ENCODE data around the gene CCDC60.

CCDC60 gene

GRCh38 chr12:119311878-119312277, 22.7 kb upstream of the CCDC60 start:
- no peak for DNase-seq
- Histone ChIP-seq H3K9ac (ENCODE audit: low read length) (no peak overlapping the region), H3K36me3 (ENCODE audit: control insufficient read depth in 1 of 2, insufficient read depth in 2 of 2, low read depth in 1 of 2, low read length in 2 of 2) (no peaks in the 10 kb centered on the region), H3K79me1 (replicated peaks; ENCODE audit: low read length, poor library complexity, severe bottlenecking) (no peaks in the 10 kb centered on the region), H3K9me3 (ENCODE audit: control insufficient read depth, low read length) (no peaks in the 10 kb centered on the region), H3K4me3 (ENCODE audit: insufficient read depth in 1 of 2, low read depth in 1 of 2, low read length in 2 of 2) (no peak overlapping the region), H3K14ac (ENCODE audit: low read length in 2 of 2) (no peak overlapping the region), H3K18ac (ENCODE audit: low read depth in 1 of 2, low read length in 2 of 2) (no peak overlapping the region), H4K8ac (ENCODE audit: low read length) (no peak overlapping the region), H4K91ac (ENCODE audit: low read length) (no peak overlapping the region), H3K4me1 (ENCODE audit: control insufficient read depth, insufficient read depth, low read depth, low read length) (no peaks in the 10 kb centered on the region), H2BK15ac (ENCODE audit: low read depth, poor library complexity, severe bottlenecking) (no peak overlapping the region), H2BK12ac (ENCODE audit: low read length in 2 of 2) (no peak overlapping the region), H3K23ac (ENCODE audit: low read length in 2 of 2) (no peak overlapping the region), H2BK120ac (ENCODE audit: low read depth, low read length) (no peak overlapping the region), H3K27ac (ENCODE audit: low read length, poor library complexity, severe bottlenecking) (no peak overlapping the region), H2AFZ (ENCODE audit: low read depth, low read length) (no peak overlapping the region), H3K4ac (ENCODE audit: low read depth in 1 of 2, low read length in 2 of 2) (no peak overlapping the region), H2BK5ac (ENCODE audit: low read depth, low read length, poor library complexity, severe bottlenecking) (no peak overlapping the region), H3K27me3 (ENCODE audit: control insufficient read depth in 1 of 2, insufficient read depth in 1 of 2, low read length in 2 of 2) (no peaks in the 10 kb centered on the region), H2AK5ac (ENCODE audit: low read length, severe bottlenecking) (no peak overlapping the region), H3K4me2 (ENCODE audit: low read length, poor library complexity, severe bottlenecking) (no peak overlapping the region)
- 58% methylated on average over 4 of the region's 4 CpGs for WGBS

GRCh38 chr12:119312904-119313303, 21.6 kb upstream of the CCDC60 start:
- no peak overlapping the region for H3K4me2 ChIP-seq (ENCODE audit: low read length, poor library complexity, severe bottlenecking)
- H2AFZ ChIP-seq (ENCODE audit: low read depth, low read length): no peak overlapping the region
- no peak overlapping the region for H3K23ac ChIP-seq (ENCODE audit: low read length in 2 of 2)
- H2AK5ac ChIP-seq (ENCODE audit: low read length, severe bottlenecking): no peak overlapping the region
- no peaks in the 10 kb centered on the region for H3K9me3 ChIP-seq (ENCODE audit: control insufficient read depth, low read length)
- no peak overlapping the region for H3K9ac ChIP-seq (ENCODE audit: low read length)
- DNase-seq: no peak
- no peak overlapping the region for H3K27ac ChIP-seq (ENCODE audit: low read length, poor library complexity, severe bottlenecking)
- no peaks in the 10 kb centered on the region for H3K27me3 ChIP-seq (ENCODE audit: control insufficient read depth in 1 of 2, insufficient read depth in 1 of 2, low read length in 2 of 2)
- no peak overlapping the region for H2BK15ac ChIP-seq (ENCODE audit: low read depth, poor library complexity, severe bottlenecking)
- H3K4me3 ChIP-seq (ENCODE audit: insufficient read depth in 1 of 2, low read depth in 1 of 2, low read length in 2 of 2): no peak overlapping the region
- H3K79me1 ChIP-seq (replicated peaks; ENCODE audit: low read length, poor library complexity, severe bottlenecking): no peaks in the 10 kb centered on the region
- H3K14ac ChIP-seq (ENCODE audit: low read length in 2 of 2): no peak overlapping the region
- no peak overlapping the region for H2BK5ac ChIP-seq (ENCODE audit: low read depth, low read length, poor library complexity, severe bottlenecking)
- no peak overlapping the region for H3K18ac ChIP-seq (ENCODE audit: low read depth in 1 of 2, low read length in 2 of 2)
- H4K8ac ChIP-seq (ENCODE audit: low read length): no peak overlapping the region
- 24% methylated on average over 1 of the region's 1 CpG for WGBS
- no peak overlapping the region for H2BK120ac ChIP-seq (ENCODE audit: low read depth, low read length)
- H3K4me1 ChIP-seq (ENCODE audit: control insufficient read depth, insufficient read depth, low read depth, low read length): no peaks in the 10 kb centered on the region
- H2BK12ac ChIP-seq (ENCODE audit: low read length in 2 of 2): no peak overlapping the region
- no peak overlapping the region for H3K4ac ChIP-seq (ENCODE audit: low read depth in 1 of 2, low read length in 2 of 2)
- no peaks in the 10 kb centered on the region for H3K36me3 ChIP-seq (ENCODE audit: control insufficient read depth in 1 of 2, insufficient read depth in 2 of 2, low read depth in 1 of 2, low read length in 2 of 2)
- H4K91ac ChIP-seq (ENCODE audit: low read length): no peak overlapping the region

GRCh38 chr12:119314290-119314689, 20.2 kb upstream of the CCDC60 start:
- no peak for DNase-seq
- Histone ChIP-seq H3K23ac (ENCODE audit: low read length in 2 of 2) (no peak overlapping the region), H2AFZ (ENCODE audit: low read depth, low read length) (no peak overlapping the region), H2AK5ac (ENCODE audit: low read length, severe bottlenecking) (no peak overlapping the region), H3K18ac (ENCODE audit: low read depth in 1 of 2, low read length in 2 of 2) (no peak overlapping the region), H2BK5ac (ENCODE audit: low read depth, low read length, poor library complexity, severe bottlenecking) (no peak overlapping the region), H2BK120ac (ENCODE audit: low read depth, low read length) (no peak overlapping the region), H2BK15ac (ENCODE audit: low read depth, poor library complexity, severe bottlenecking) (no peak overlapping the region), H3K27ac (ENCODE audit: low read length, poor library complexity, severe bottlenecking) (no peak overlapping the region), H3K4ac (ENCODE audit: low read depth in 1 of 2, low read length in 2 of 2) (no peak overlapping the region), H3K9me3 (ENCODE audit: control insufficient read depth, low read length) (no peaks in the 10 kb centered on the region), H4K91ac (ENCODE audit: low read length) (no peak overlapping the region), H3K9ac (ENCODE audit: low read length) (no peak overlapping the region), H3K36me3 (ENCODE audit: control insufficient read depth in 1 of 2, insufficient read depth in 2 of 2, low read depth in 1 of 2, low read length in 2 of 2) (no peaks in the 10 kb centered on the region), H3K4me2 (ENCODE audit: low read length, poor library complexity, severe bottlenecking) (no peak overlapping the region), H3K27me3 (ENCODE audit: control insufficient read depth in 1 of 2, insufficient read depth in 1 of 2, low read length in 2 of 2) (no peaks in the 10 kb centered on the region), H4K8ac (ENCODE audit: low read length) (no peak overlapping the region), H3K79me1 (replicated peaks; ENCODE audit: low read length, poor library complexity, severe bottlenecking) (no peaks in the 10 kb centered on the region), H3K4me3 (ENCODE audit: insufficient read depth in 1 of 2, low read depth in 1 of 2, low read length in 2 of 2) (no peak overlapping the region), H2BK12ac (ENCODE audit: low read length in 2 of 2) (no peak overlapping the region), H3K14ac (ENCODE audit: low read length in 2 of 2) (no peak overlapping the region), H3K4me1 (ENCODE audit: control insufficient read depth, insufficient read depth, low read depth, low read length) (no peaks in the 10 kb centered on the region)
- 86% methylated on average over 5 of the region's 5 CpGs for WGBS

GRCh38 chr12:119319638-119320037, 14.9 kb upstream of the CCDC60 start:
- Histone ChIP-seq H3K36me3 (ENCODE audit: control insufficient read depth in 1 of 2, insufficient read depth in 2 of 2, low read depth in 1 of 2, low read length in 2 of 2) (no peaks in the 10 kb centered on the region), H2AFZ (ENCODE audit: low read depth, low read length) (no peak overlapping the region), H4K91ac (ENCODE audit: low read length) (no peak overlapping the region), H2BK12ac (ENCODE audit: low read length in 2 of 2) (no peak overlapping the region), H3K4me1 (ENCODE audit: control insufficient read depth, insufficient read depth, low read depth, low read length) (no peaks in the 10 kb centered on the region), H2AK5ac (ENCODE audit: low read length, severe bottlenecking) (no peak overlapping the region), H3K4me3 (ENCODE audit: insufficient read depth in 1 of 2, low read depth in 1 of 2, low read length in 2 of 2) (no peak overlapping the region), H2BK120ac (ENCODE audit: low read depth, low read length) (no peak overlapping the region), H2BK15ac (ENCODE audit: low read depth, poor library complexity, severe bottlenecking) (no peak overlapping the region), H3K14ac (ENCODE audit: low read length in 2 of 2) (no peak overlapping the region), H2BK5ac (ENCODE audit: low read depth, low read length, poor library complexity, severe bottlenecking) (no peak overlapping the region), H3K79me1 (replicated peaks; ENCODE audit: low read length, poor library complexity, severe bottlenecking) (no peaks in the 10 kb centered on the region), H4K8ac (ENCODE audit: low read length) (no peak overlapping the region), H3K23ac (ENCODE audit: low read length in 2 of 2) (no peak overlapping the region), H3K27ac (ENCODE audit: low read length, poor library complexity, severe bottlenecking) (no peak overlapping the region), H3K18ac (ENCODE audit: low read depth in 1 of 2, low read length in 2 of 2) (no peak overlapping the region), H3K9ac (ENCODE audit: low read length) (no peak overlapping the region), H3K27me3 (ENCODE audit: control insufficient read depth in 1 of 2, insufficient read depth in 1 of 2, low read length in 2 of 2) (no peaks in the 10 kb centered on the region), H3K4me2 (ENCODE audit: low read length, poor library complexity, severe bottlenecking) (no peak overlapping the region), H3K9me3 (ENCODE audit: control insufficient read depth, low read length) (no peaks in the 10 kb centered on the region), H3K4ac (ENCODE audit: low read depth in 1 of 2, low read length in 2 of 2) (no peak overlapping the region)
- WGBS: 23% methylated on average over 1 of the region's 2 CpGs
- no peak for DNase-seq
